ENCODE results near the gene LAMB1. TPM values are rescaled to one million over a fixed set of nuclear protein-coding genes. Genes with fewer than 3 reads are reported as not detected.

The LAMB1 gene
- total RNA-seq, 1 donor from 2014 or later = not detected

DNA sequence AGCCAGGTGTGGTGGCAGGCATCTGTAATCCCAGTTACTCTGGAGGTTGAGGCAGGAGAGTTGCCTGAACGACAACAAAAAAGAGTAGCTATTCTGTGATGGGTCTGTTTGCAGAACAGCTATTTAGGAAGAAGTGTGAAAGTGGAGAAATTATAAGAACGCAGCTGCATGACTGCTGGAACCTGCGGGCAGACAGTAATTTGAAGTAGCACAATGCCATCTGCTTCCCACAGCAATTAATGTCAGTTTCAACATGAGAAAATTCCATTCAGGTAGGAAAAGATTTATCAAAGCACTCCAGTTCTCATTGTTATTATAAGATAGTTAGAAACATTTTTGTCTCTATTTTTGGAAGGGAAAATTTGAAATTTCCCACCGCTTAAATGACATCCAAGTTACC, 21.5 kb downstream of the LAMB1 start:
- H3K9me3 Mint-ChIP-seq = no peaks in the 10 kb centered on the region
- H3K36me3 Mint-ChIP-seq (ENCODE audit: low read depth) = no peaks in the 10 kb centered on the region
- ATAC-seq (ENCODE audit: low read depth) (no peak), DNase-seq (no peak)
- no peak overlapping the region for H3K27ac Mint-ChIP-seq
- H3K27me3 Mint-ChIP-seq = peaks cover 7% of the 10 kb centered on the region
- intact Hi-C loops (cut with micrococcal nuclease) = no loop called here
- ChIA-PET CTCF (no interaction called here), POLR2A (no interaction called here)
- no peaks in the 10 kb centered on the region for H3K4me1 Mint-ChIP-seq
- no peak for TF ChIP-seq CTCF (IDR thresholded peaks at IDR 0.05)
- no peak overlapping the region for H3K4me3 Mint-ChIP-seq

DNA sequence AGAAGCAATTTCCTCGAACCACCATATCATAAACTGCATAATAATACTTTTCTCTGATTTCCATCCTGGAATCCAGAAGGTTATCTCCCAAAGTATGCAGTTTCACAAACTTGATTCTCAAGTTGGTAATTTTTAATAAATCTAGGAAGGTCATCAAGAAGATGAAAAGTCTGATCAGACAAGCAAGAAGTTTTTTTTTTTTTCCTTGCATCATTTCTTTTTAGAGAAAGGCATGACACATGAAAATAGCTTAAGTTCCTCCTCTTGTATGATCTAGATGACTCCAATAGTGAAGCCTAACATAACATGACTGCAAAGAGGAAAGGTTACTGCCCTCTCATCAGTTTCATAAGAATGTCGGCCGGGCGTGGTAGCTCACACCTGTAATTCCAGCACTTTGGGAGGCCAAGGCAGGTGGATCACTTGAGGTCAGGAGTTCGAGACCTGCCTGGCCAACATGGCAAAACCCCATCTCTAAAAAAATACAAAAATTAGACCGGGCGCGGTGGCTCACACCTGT, 22.2 kb downstream of the LAMB1 start:
- intact Hi-C loops (cut with micrococcal nuclease) = no loop called here
- TF ChIP-seq CTCF (IDR thresholded peaks at IDR 0.05) = no peak
- no peaks in the 10 kb centered on the region for H3K36me3 Mint-ChIP-seq (ENCODE audit: low read depth)
- H3K4me3 Mint-ChIP-seq = no peak overlapping the region
- peaks cover 7% of the 10 kb centered on the region for H3K27me3 Mint-ChIP-seq
- no peak overlapping the region for H3K27ac Mint-ChIP-seq
- CTCF ChIA-PET = no interaction called here
- DNase-seq (no peak), ATAC-seq (ENCODE audit: low read depth) (no peak)
- POLR2A ChIA-PET = no interaction called here
- no peaks in the 10 kb centered on the region for H3K9me3 Mint-ChIP-seq
- H3K4me1 Mint-ChIP-seq = no peaks in the 10 kb centered on the region

GRCh38 chr7:107980171-107980570, 22.8 kb downstream of the LAMB1 start:
- intact Hi-C loops (cut with micrococcal nuclease) = no loop called here
- no peak for DNase-seq
- H3K36me3 Mint-ChIP-seq (ENCODE audit: low read depth) = no peaks in the 10 kb centered on the region
- no peak for ATAC-seq (ENCODE audit: low read depth)
- peaks cover 7% of the 10 kb centered on the region for H3K27me3 Mint-ChIP-seq
- no peaks in the 10 kb centered on the region for H3K4me1 Mint-ChIP-seq
- POLR2A ChIA-PET = no interaction called here
- CTCF ChIA-PET = no interaction called here
- H3K27ac Mint-ChIP-seq = no peak overlapping the region
- no peak for TF ChIP-seq CTCF (IDR thresholded peaks at IDR 0.05)
- H3K9me3 Mint-ChIP-seq = no peaks in the 10 kb centered on the region
- H3K4me3 Mint-ChIP-seq = no peak overlapping the region

DNA sequence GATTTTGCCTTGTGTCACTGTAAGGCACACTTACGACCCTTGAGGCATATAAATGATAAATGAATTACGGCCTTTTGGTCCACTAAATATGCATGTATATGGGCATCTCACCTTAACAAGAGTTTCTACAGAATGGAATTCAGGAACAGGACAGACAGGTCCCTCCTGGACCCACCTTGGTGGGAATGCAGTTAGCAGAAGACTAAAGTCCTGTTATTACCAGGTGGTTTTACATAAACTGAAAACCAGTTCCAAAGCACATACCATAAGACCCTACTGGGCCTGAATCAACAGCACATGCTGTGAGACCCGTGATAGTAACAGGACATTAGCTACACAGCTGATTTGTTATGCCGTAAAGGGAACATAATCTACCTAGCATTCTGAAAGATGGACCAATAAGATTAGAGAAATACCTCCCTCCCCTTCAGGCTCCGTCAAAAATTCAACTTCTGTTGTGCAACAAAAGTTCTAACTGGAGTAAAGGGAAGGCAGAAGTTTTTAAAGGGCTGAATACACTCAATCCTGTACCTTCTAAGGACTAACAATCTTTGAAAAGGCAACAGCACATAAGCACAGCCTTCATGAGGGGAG, 24.0 kb downstream of the LAMB1 start:
- no peak for ATAC-seq (ENCODE audit: low read depth)
- no peak overlapping the region for H3K27ac Mint-ChIP-seq
- ChIA-PET CTCF (no interaction called here), POLR2A (no interaction called here)
- TF ChIP-seq CTCF (IDR thresholded peaks at IDR 0.05) = no peak
- no peaks in the 10 kb centered on the region for H3K36me3 Mint-ChIP-seq (ENCODE audit: low read depth)
- H3K4me3 Mint-ChIP-seq = no peak overlapping the region
- DNase-seq = no peak
- no peaks in the 10 kb centered on the region for H3K4me1 Mint-ChIP-seq
- no peaks in the 10 kb centered on the region for H3K9me3 Mint-ChIP-seq
- intact Hi-C loops (cut with micrococcal nuclease) = no loop called here
- H3K27me3 Mint-ChIP-seq = peaks cover 6% of the 10 kb centered on the region

DNA sequence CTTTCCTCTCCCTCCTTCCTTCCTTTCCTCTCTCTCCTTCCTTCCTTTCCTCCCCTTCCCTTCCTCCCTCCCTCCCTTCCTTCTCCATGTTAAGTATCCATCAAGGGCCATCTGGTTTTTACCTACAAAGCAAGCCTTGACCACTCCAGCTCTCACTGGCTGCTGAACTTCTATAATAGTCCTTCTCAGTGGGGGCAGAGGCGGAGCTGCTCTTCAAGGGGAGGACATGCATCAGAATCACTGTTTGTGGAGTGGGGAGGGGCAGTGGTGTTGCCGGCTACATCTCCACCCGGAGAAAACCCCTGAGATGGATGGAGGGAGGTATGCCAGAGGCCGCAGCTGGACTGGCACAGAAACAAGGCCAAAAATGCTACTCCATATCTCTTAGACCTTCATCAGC, 25.9 kb downstream of the LAMB1 start:
- intact Hi-C loops (cut with micrococcal nuclease) = no loop called here
- Mint-ChIP-seq H3K4me3 (no peak overlapping the region), H3K27me3 (peaks cover 6% of the 10 kb centered on the region), H3K27ac (no peak overlapping the region), H3K36me3 (ENCODE audit: low read depth) (no peaks in the 10 kb centered on the region), H3K4me1 (no peaks in the 10 kb centered on the region), H3K9me3 (no peaks in the 10 kb centered on the region)
- no peak for ATAC-seq (ENCODE audit: low read depth)
- POLR2A ChIA-PET = no interaction called here
- no peak for TF ChIP-seq CTCF (IDR thresholded peaks at IDR 0.05)
- no peak for DNase-seq
- CTCF ChIA-PET = no interaction called here
